ENCODE results near the gene PHETA2. TPM values are rescaled to one million over a fixed set of nuclear protein-coding genes. Genes with fewer than 3 reads are reported as not detected.

The PHETA2 gene
- total RNA-seq, 2 experiments from 2014 or later: 0.97 to 1.3 TPM

DNA sequence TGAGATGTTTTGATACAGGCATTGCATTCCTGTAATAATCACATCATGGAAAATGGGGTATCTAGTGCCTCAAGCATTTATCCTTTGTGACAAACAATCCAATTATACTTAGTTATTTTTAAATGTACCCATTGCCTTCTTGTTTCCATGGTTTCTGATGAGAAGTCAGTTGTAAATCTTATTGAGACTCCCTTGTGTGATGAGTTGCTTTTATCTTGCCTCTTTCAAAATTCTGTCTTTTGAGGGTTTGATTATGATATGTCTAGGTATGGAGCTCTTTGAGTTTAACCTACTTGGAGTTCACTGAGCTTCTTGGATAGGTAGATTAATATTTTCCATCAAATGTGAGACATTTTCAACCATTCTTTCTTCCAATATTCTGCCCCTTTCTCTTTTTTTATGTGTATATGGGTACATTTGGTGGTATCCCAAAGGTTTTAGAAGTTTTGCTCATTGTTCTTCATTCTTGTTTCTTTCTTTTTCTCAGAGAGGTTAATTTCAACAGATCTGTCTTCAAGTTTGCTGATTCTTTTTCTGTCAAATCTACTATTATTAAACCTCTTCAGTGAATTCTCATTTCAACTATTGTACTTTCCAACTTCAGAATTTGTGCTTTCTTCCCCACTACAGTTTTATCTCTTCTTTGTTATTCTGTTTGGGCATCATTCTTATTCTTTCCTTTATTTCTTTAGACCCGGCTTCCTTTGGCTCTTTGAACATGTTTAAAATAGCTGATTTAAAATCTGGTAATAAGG is 17.1 kb upstream of the PHETA2 start:
- Mint-ChIP-seq H3K27me3 (no peaks in the 10 kb centered on the region), H3K9me3 (peaks cover 22% of the 10 kb centered on the region), H3K36me3 (ENCODE audit: low read depth) (peaks cover 25% of the 10 kb centered on the region), H3K4me3 (no peak overlapping the region), H3K27ac (no peak overlapping the region), H3K4me1 (ENCODE audit: low read depth) (no peaks in the 10 kb centered on the region)
- ATAC-seq (no peak), DNase-seq (no peak)
- POLR2A ChIA-PET: interaction anchor here (0.7 kb wide), 1 partner anchor 207 kb away, joined by 3 read pairs; no protein-coding TSS in a partner anchor
- intact Hi-C loops (cut with micrococcal nuclease): no loop called here
- TF ChIP-seq, protein P1, sequence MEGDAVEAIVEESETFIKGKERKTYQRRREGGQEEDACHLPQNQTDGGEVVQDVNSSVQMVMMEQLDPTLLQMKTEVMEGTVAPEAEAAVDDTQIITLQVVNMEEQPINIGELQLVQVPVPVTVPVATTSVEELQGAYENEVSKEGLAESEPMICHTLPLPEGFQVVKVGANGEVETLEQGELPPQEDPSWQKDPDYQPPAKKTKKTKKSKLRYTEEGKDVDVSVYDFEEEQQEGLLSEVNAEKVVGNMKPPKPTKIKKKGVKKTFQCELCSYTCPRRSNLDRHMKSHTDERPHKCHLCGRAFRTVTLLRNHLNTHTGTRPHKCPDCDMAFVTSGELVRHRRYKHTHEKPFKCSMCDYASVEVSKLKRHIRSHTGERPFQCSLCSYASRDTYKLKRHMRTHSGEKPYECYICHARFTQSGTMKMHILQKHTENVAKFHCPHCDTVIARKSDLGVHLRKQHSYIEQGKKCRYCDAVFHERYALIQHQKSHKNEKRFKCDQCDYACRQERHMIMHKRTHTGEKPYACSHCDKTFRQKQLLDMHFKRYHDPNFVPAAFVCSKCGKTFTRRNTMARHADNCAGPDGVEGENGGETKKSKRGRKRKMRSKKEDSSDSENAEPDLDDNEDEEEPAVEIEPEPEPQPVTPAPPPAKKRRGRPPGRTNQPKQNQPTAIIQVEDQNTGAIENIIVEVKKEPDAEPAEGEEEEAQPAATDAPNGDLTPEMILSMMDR (IDR thresholded peaks at IDR 0.05): no peak
- CTCF ChIA-PET: interaction anchor here (0.8 kb wide), 1 partner anchor 26 kb away, joined by 3 read pairs; no protein-coding TSS in a partner anchor

DNA sequence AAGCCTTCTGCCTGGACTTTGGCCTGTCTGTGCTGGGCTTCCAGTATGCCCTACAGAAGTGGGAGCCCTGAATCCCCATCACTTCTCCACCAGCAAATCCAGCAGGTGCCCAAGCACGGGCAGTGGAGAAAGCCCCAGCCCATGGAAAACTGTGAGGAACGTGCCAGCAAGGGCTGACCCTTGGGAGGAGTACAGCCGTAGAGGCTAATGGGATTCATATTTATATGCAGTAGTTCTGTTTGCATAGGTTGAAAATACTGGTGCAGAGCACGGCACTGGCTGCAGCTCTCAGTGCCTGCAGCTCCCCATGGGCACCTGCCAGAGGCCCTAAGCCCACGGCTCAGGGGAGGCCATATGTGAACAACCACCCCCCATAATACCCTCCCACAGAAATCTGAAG is 13.6 kb upstream of the PHETA2 start:
- intact Hi-C loops (cut with micrococcal nuclease): no loop called here
- POLR2A ChIA-PET: interaction anchor here (0.7 to 1.4 kb wide), 3 partner anchors 9 to 11 kb away, joined by 3 to 5 read pairs (median 4); no protein-coding TSS in a partner anchor
- Mint-ChIP-seq H3K27me3 (no peaks in the 10 kb centered on the region), H3K4me3 (no peak overlapping the region), H3K9me3 (peaks cover 22% of the 10 kb centered on the region), H3K36me3 (ENCODE audit: low read depth) (peaks cover 37% of the 10 kb centered on the region), H3K27ac (no peak overlapping the region), H3K4me1 (ENCODE audit: low read depth) (no peaks in the 10 kb centered on the region)
- DNase-seq (no peak), ATAC-seq (no peak)
- CTCF ChIA-PET: no interaction called here
- TF ChIP-seq, protein P1 (IDR thresholded peaks at IDR 0.05): no peak

GRCh38 chr22:42061041-42061440 is 13.0 kb upstream of the PHETA2 start:
- H3K4me3 Mint-ChIP-seq: no peak overlapping the region
- DNase-seq (no peak), ATAC-seq (no peak)
- no peak overlapping the region for H3K27ac Mint-ChIP-seq
- H3K36me3 Mint-ChIP-seq (ENCODE audit: low read depth): peaks cover 37% of the 10 kb centered on the region
- intact Hi-C loops (cut with micrococcal nuclease): no loop called here
- TF ChIP-seq, protein P1 (IDR thresholded peaks at IDR 0.05): no peak
- H3K9me3 Mint-ChIP-seq: peaks cover 20% of the 10 kb centered on the region
- no peaks in the 10 kb centered on the region for H3K4me1 Mint-ChIP-seq (ENCODE audit: low read depth)
- ChIA-PET CTCF (no interaction called here), POLR2A (interaction anchor here (0.6 to 1.4 kb wide), 3 partner anchors 9 to 104 kb away, joined by 3 to 5 read pairs (median 4); no protein-coding TSS in a partner anchor)
- H3K27me3 Mint-ChIP-seq: no peaks in the 10 kb centered on the region

- TF ChIP-seq, protein P1 (IDR thresholded peaks at IDR 0.05): no peak
- CTCF ChIA-PET: no interaction called here
- peaks cover 32% of the 10 kb centered on the region for H3K36me3 Mint-ChIP-seq (ENCODE audit: low read depth)
Observed at GRCh38 chr22:42062506-42063170, 11.4 kb upstream of the PHETA2 start.

DNA sequence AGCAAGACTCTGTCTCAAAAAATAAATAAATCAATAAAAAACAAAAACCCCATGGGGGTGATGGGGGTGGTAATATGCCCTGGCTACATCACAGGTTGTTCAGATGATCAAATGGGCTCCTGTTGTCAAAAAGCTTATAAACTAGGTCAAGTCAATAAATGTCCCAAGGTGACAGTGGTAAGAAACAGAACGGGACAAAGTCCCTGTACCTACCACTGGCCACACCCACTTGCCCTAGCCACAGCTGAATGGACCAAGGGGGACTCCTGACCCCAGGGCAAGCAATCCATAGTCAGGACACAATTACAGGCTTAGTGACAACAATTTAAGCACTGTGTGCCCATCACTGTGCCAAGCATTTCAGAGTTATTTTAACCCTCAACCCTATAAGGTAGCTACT is 9.4 kb upstream of the PHETA2 start:
- Mint-ChIP-seq H3K9me3 (no peaks in the 10 kb centered on the region), H3K4me1 (ENCODE audit: low read depth) (peaks cover under 1% of the 10 kb centered on the region), H3K27me3 (no peaks in the 10 kb centered on the region), H3K36me3 (ENCODE audit: low read depth) (peaks cover 24% of the 10 kb centered on the region), H3K27ac (no peak overlapping the region), H3K4me3 (no peak overlapping the region)
- POLR2A ChIA-PET: interaction anchor here (0.9 to 1.3 kb wide), 3 partner anchors 11 to 14 kb away, joined by 3 read pairs; partner anchors contain the start of gene SMDT1
- CTCF ChIA-PET: no interaction called here
- ATAC-seq (no peak), DNase-seq (no peak)
- intact Hi-C loops (cut with micrococcal nuclease): no loop called here
- TF ChIP-seq, protein P1 (IDR thresholded peaks at IDR 0.05): no peak

More at GRCh38 chr22:42062506-42063170, 11.4 kb upstream of the PHETA2 start:
- Mint-ChIP-seq H3K27me3 (no peaks in the 10 kb centered on the region), H3K4me3 (no peak overlapping the region), H3K4me1 (ENCODE audit: low read depth) (no peaks in the 10 kb centered on the region), H3K27ac (no peak overlapping the region), H3K9me3 (peaks cover 6% of the 10 kb centered on the region)
- POLR2A ChIA-PET: interaction anchor here (0.6 to 0.7 kb wide), 2 partner anchors 16 to 90 kb away, joined by 3 read pairs; partner anchors contain the start of gene SMDT1
- DNase-seq (no peak), ATAC-seq (no peak)
- intact Hi-C loops (cut with micrococcal nuclease): no loop called here
